HEK293T (cell line): ENCODE measurements around the gene ALK.

Experiments
- CTBP1 ChIP-seq: fragments of 450-650 bp; IDR thresholded peaks from 2 replicates; pipeline ENCODE4 v1.6.1; 2016; ENCODE audit warnings: borderline replicate concordance
- ELF4 ChIP-seq: fragments of 450-650 bp; IDR thresholded peaks from 2 replicates; pipeline ENCODE4 v1.6.1; 2017; ENCODE audit warnings: antibody characterized with exemption
- NFRKB ChIP-seq: fragments of 450-650 bp; IDR thresholded peaks from 2 replicates; pipeline ENCODE4 v1.6.1; 2016; ENCODE audit warnings: mild to moderate bottlenecking, moderate library complexity
- SP1 ChIP-seq: fragments of 450-650 bp; IDR thresholded peaks from 2 replicates; pipeline ENCODE4 v1.6.1; 2017

GRCh38 chr2:29910465-29910864, 10.9 kb downstream of the ALK start:
- no peak for TF ChIP-seq ELF4
- TF ChIP-seq CTBP1 = no peak
- no peak for TF ChIP-seq NFRKB
- TF ChIP-seq SP1 = no peak
